Measurements from ENCODE around the gene A3GALT2.

DNA sequence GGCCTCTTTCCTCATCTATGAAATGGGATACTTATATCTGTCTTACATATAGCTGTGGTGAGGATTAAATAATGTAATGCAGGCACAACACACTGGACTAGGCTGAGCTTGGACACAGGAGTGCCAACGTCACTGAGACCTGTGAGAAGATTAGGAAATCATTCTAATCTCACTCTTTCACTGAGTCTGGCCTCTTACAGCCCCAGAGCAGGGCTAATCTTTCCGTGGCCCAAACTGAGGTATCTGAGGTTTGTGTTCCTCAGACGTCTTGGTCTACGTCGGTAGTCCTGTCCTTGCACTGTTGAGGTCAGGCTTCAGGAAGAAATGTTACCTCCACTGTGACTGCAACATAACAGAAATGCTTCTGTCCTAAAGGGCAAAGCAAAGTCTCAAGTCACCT, 22.6 kb upstream of the A3GALT2 start:
- TF ChIP-seq MYC (IDR thresholded peaks at IDR 0.05; ENCODE audit: borderline replicate concordance, low read length) (no peak), MAZ (IDR thresholded peaks at IDR 0.05; ENCODE audit: borderline replicate concordance, low read depth, low read length) (no peak), EP300 (IDR thresholded peaks at IDR 0.05) (no peak), BHLHE40 (IDR thresholded peaks at IDR 0.05; ENCODE audit: low read depth, low read length) (no peak), RFX5 (IDR thresholded peaks at IDR 0.05) (no peak), EHMT2 (IDR thresholded peaks at IDR 0.05; ENCODE audit: low read depth) (no peak), RAD21 (conservative IDR thresholded peaks at IDR 0.05 in 1 of 2, IDR thresholded peaks at IDR 0.05 in 1 of 2) (no peak), POLR2A (IDR thresholded peaks at IDR 0.05; ENCODE audit: low read length) (no peak), POLR2AphosphoS2 (conservative IDR thresholded peaks at IDR 0.05; ENCODE audit: low read length) (no peak), NFE2L2 (conservative IDR thresholded peaks at IDR 0.05; ENCODE audit: low read length) (no peak)
- TF ChIP-seq, protein P1, sequence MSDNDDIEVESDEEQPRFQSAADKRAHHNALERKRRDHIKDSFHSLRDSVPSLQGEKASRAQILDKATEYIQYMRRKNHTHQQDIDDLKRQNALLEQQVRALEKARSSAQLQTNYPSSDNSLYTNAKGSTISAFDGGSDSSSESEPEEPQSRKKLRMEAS (IDR thresholded peaks at IDR 0.05) = no peak
- TF ChIP-seq, protein P2, sequence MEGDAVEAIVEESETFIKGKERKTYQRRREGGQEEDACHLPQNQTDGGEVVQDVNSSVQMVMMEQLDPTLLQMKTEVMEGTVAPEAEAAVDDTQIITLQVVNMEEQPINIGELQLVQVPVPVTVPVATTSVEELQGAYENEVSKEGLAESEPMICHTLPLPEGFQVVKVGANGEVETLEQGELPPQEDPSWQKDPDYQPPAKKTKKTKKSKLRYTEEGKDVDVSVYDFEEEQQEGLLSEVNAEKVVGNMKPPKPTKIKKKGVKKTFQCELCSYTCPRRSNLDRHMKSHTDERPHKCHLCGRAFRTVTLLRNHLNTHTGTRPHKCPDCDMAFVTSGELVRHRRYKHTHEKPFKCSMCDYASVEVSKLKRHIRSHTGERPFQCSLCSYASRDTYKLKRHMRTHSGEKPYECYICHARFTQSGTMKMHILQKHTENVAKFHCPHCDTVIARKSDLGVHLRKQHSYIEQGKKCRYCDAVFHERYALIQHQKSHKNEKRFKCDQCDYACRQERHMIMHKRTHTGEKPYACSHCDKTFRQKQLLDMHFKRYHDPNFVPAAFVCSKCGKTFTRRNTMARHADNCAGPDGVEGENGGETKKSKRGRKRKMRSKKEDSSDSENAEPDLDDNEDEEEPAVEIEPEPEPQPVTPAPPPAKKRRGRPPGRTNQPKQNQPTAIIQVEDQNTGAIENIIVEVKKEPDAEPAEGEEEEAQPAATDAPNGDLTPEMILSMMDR (IDR thresholded peaks at IDR 0.05) = no peak
- TF ChIP-seq, protein P3, sequence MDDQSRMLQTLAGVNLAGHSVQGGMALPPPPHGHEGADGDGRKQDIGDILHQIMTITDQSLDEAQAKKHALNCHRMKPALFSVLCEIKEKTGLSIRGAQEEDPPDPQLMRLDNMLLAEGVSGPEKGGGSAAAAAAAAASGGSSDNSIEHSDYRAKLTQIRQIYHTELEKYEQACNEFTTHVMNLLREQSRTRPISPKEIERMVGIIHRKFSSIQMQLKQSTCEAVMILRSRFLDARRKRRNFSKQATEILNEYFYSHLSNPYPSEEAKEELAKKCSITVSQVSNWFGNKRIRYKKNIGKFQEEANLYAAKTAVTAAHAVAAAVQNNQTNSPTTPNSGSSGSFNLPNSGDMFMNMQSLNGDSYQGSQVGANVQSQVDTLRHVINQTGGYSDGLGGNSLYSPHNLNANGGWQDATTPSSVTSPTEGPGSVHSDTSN (IDR thresholded peaks at IDR 0.05) = no peak

Data from A549 (cell line).